CD4-positive, alpha-beta T cell treated with Interleukin-1 beta for 1 hour (primary cell): Measurements from ENCODE around the gene UGT1A3.
"Not testable (repeated sequence)": the region's sequence is repeated elsewhere in the genome, so short reads cannot be mapped to it uniquely, and the experiment has no call there.

Experiments used
- DNase-seq, 2 donors: peaks; one replicate each; pipeline ENCODE4 v3.0.0-alpha.2; 2020 to 2022

UGT1A3 gene

DNA sequence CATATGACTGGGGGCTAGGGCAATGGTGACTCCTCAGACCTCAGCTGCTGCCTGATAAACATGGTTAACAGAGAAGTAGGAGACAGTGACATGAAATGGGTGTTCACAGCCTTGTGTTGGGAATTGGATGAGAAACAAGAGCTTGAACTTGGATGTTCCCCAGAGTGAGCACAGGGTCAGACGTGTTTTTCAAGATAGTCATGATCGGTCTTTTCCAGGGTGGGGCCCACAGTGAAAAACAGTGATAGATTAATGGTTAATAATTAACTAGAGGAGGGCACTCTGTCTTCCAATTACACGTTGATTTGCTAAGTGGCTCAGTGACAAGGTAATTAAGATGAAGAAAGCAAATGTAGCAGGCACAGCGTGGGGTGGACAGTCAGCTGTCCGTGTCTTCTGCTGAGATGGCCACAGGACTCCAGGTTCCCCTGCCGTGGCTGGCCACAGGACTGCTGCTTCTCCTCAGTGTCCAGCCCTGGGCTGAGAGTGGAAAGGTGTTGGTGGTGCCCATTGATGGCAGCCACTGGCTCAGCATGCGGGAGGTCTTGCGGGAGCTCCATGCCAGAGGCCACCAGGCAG is at the start of gene UGT1A3:
Gene UGT1A3 (plus strand): TSS at position 320 of the 579 bp plus-strand sequence. CDS start 85 bp downstream, at position 405.
- DNase-seq: no peak

GRCh38 chr2:233679196-233679595 is 49.6 kb upstream of the UGT1A3 start:
- no peak for DNase-seq

GRCh38 chr2:233680361-233681045 is 48.3 kb upstream of the UGT1A3 start:
- DNase-seq: no peak

- DNase-seq: no peak
Observed at GRCh38 chr2:233681521-233682099, 47.2 kb upstream of the UGT1A3 start, which contains the start of gene UGT1A7. UGT1A7 (plus strand) TSS chr2:233681901; CDS start chr2:233681938, 37 bp downstream.

GRCh38 chr2:233684640-233685039 is 44.2 kb upstream of the UGT1A3 start:
- no peak for DNase-seq

GRCh38 chr2:233686928-233687327 is 41.9 kb upstream of the UGT1A3 start:
- no peak for DNase-seq

DNA sequence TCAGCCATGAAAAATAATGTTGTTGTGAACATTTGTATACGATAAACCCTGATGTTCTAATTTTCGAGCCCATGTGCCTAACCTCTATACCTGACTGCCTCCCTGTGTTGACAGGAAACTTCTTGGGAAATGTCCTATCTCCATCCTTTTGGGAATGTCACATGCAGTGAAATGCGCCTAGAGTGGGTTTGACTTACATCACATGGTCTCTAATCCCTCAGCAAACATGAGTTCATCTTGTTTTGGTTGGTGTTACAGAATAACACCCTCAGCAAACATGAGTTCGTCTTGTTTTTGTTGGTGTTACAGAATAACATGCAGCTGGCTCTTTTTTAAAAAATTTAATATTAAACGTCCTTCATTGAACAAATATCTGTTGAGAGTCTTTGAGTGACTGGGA is 40.5 kb upstream of the UGT1A3 start:
- no peak for DNase-seq

DNA sequence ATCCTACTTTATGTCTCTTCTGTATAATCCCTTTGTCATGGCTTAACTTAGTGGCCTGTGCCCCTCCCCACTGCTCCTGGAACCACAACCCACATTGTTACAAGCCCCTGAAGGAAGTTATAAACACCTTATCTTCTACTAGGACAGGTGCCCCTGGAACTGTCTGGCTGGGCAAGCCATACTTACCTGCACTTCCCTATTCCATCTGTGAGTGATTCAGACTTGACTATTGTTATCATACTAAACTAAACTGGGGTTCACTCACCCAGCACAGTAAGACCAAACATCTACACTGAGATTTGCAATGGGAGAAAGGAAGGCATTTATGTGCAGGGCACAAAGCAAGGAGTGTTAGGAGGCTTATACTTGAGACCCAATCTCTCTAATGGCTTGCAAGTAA is 39.8 kb upstream of the UGT1A3 start:
- no peak for DNase-seq

DNA sequence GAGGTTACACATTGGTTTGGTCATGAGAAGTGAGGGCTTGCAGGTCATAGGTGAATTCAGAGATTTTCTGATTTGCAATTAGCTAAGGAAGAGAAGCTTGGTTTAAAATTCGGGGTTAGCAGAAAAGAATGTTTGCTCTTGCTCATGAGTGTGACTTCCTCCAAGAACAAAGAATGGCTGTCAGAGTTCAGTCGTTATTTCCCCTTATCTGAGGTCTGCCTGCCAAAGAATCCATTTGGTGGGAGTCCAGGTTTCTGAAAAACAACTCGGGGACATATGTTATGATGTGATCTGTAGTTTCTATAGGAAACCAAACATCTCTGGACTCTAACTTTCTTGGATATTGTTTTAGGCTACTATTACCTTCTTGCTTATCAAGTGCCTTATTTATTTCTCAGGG is 39.3 kb upstream of the UGT1A3 start:
- DNase-seq: no peak

DNA sequence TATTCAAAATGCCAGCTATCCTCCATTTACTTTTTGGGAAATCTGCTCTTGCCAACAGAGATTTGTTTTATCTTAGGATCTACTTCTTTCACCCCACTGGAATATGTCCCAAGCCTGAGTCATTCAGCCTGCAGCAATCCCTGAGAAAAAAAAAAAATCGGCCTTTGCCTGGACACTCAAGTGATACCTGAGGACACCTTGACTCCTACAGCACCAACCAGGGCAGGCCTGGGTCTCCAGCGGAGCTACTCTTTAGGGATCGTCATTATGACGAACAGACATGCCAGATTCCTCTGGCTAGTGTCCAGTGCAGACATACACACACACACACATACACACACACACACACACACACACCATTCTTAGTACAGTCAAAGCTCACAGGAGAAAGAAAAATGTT is 38.4 kb upstream of the UGT1A3 start:
- no peak for DNase-seq

DNA sequence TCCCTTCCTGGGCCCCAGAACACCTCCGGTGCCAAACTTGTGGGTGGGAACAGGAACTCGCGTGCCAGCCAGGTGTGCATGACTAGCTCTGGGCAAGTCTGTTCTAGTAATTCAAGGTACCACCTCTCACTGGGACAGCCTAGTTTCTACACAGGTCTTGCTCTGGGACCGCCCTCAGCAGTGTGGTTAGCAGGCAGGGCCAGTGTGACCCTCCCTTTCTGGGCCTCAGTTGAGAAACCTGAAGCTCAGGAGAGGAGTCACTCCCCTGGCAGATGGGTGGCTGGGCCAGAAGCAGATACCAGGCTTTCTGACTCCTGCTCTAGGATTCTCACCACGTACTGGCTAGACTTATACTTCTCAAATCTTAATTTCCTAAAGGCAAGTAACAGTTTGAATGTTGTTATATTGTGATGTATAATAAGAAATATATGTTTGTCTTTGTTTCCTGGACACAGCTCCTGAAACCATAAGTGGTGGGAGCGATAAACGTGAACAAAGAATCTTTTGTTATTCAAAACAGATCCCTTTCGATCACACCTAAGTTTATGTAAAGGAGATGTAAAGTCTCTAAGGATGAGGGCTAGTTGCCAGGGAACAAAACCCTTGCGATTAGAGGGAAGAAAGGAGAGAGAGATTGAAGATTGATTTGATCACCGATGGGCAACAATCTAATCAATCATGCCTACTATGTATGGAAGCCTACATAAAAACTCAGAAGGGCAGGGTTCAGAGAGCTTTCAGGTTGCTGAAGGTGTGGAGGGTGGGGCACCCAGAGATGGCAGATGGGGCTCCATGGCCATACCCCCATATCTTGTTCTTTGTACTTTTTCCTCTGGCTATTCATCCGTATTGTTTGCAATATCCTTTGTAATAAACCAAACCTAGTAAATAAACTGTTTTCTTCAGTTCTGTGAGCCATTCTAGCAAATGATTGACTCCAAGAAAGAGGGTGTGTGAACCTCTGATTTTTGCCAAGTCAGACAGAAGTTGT is 37.1 kb upstream of the UGT1A3 start:
- DNase-seq: no peak

- no peak for DNase-seq
Observed at GRCh38 chr2:233692648-233693047, 36.2 kb upstream of the UGT1A3 start, which contains the start of gene UGT1A6. UGT1A6 (plus strand) TSS chr2:233692890; CDS start chr2:233693005, 115 bp downstream.

DNA sequence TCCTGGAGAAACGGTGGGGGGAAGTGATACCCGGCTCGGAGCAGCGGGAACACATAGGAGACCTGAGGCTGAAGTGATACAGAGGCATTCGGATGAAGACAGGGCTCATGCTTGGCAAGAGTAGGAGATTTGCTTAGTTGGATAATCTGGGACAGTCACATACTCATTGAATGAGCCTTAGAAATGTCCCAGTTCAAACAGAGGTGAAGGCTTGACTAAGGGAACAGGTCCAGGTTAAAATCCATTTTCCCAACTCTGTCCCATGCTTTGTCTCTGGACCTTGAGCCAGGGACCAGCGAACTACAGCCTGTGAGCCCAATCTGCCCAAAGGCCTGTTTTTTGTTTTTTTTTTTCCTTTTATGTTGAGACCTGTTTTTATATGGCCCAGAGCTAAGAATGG is 34.9 kb upstream of the UGT1A3 start:
- DNase-seq: no peak

- DNase-seq: no peak
Observed at GRCh38 chr2:233698740-233699139, 30.1 kb upstream of the UGT1A3 start.

DNA sequence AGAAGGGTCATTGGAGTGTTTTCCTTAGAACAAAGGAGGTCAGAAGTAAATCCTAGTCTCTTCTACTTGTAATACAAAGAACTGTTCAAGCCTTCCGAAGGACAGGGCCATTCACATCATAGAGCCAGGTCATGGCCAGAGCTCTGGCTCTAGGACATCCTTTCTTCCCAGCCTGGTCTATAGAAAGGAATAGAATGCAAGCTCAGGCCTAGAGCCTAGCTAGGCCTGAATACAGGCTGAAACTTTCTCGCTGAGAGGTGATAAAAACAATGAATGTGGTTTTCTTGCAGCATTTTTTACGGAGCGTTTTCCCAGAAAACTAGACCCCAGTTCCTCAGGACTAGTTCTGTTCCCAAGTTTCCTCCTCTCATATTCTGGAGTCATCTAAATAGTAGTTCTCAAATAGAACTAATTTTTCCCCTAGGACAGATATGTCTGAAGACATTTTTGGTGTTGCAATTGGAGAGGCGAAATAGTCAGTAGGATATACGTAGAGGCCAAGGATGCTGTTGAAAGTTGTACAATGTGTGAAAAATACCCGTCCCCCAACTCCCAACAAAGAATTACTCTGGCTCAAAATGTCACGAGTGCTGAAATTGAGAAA is 29.3 kb upstream of the UGT1A3 start:
- no peak for DNase-seq

GRCh38 chr2:233700028-233700635 is 28.7 kb upstream of the UGT1A3 start:
- no peak for DNase-seq

- DNase-seq: not testable (repeated sequence)
Observed at GRCh38 chr2:233700842-233701241, 28.0 kb upstream of the UGT1A3 start.

DNA sequence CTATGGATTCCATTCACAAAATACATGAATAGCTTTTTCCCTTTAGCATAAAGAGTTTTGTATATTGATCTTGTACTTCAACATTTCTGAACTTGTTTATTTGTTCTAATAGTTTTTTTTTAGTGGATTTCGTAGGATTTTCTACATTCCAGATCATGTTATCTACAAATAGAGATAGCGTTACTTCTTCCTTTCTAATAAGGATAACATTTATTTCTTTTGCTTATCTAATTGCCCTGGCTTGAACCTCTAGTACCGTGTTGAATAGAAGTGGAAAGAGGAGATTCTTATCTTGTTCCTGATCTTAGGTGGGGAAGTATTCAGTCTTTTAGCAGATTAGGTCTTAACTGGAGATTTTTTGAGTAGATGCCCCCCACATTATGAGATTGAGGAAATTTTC is 26.6 kb upstream of the UGT1A3 start:
- no peak for DNase-seq

DNA sequence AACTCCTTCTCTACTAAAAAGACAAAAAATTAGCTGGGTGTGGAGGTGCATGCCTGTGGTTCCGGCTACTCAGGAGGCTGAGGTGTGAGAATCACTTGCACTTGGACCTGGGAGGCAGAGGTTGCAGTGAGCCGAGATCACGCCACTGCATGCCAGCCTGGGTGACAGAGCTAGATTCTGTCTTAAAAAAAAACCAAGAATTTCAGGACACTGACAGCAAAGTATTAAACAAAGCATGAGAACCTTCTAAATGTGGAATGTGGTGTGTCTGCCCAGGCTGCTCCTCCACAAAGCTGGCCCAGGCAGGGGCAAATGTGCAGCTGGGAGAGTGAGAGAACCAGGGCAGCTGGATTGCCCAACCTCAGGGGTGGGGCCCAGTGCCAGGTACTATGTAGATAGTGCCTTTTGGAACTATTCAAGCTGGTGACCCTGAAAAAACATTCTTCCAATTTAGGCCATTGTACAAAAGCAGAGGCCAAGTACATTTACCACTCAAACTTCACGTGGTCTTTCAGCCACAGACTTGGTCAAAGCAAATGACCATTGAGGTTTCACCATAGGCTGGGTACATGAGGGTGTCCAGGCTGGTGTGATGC is 22.8 kb upstream of the UGT1A3 start:
- no peak for DNase-seq

DNA sequence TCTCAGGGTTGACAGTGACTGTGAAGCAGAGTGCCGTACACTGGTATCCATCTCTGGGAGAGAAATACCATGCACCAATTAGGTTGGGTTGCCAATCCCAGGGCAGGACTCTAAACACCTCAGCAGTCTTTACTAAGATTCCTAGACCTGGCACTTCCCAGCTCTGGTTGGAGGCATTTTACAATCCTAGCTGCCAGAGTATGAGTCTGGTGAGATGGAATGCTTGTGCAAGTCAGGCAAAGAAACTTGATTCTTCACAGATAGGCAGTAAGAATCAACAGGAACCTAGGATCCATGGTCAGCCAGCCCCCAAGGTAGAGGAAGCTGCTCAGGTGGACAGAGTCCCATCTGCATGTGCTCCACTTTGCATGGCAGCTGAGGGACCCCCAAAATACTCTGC is 22.1 kb upstream of the UGT1A3 start:
- DNase-seq: no peak

DNA sequence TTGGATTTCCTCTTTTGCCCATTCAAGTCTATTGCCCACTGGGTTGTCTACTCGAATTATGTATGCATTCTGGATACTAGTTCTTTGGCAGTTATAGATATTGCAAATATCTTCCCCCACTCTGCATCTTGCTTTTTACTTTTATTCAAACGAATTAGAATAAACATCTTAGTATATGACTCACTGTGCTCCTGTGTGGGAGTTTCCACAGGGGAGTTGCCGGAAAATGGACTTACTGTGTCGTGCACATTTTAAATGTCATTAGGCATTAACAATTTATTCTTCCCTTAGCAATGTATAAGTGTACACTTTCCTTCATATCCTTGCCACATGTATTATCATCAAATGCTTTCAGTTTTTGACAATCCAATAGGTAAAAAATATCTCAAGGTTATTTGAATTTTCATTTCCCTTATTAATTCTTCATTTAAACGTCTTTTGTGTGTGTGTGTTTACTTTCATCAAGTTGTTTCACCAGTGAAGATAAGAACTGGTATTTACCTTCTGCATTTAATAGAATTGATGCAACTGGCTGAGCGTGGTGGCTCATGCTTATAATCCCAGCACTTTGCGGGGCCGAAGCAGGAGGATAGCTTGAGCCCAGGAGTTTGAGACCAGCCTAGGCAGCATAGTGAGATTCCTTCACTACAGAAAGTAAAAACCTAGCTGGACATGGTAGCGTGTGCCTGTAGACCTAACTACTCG is 20.8 kb upstream of the UGT1A3 start:
- DNase-seq: no peak
